Type B pancreatic cell (in vitro differentiated cells): Measurements from ENCODE around the gene GPRIN1. TPM values are rescaled to one million over a fixed set of nuclear protein-coding genes. Genes with fewer than 3 reads are reported as not detected.

Source experiments
- DNase-seq: peaks from one replicate; pipeline ENCODE4 v3.0.0; 2021; ENCODE audit warnings: mixed read lengths; ENCODE audit not compliant: unreplicated experiment; ENCODE audit errors: extremely low spot score
- H3K27ac Mint-ChIP-seq: 2 replicates; pipeline ENCODE4 v1.8.0; 2021; ENCODE audit warnings: mild to moderate bottlenecking, mixed read lengths
- H3K27me3 Mint-ChIP-seq: 2 replicates; pipeline ENCODE4 v1.8.0; 2021; ENCODE audit warnings: mixed read lengths
- H3K36me3 Mint-ChIP-seq: 2 replicates; pipeline ENCODE4 v1.8.0; 2021; ENCODE audit warnings: mixed read lengths
- H3K4me1 Mint-ChIP-seq: one replicate; pipeline ENCODE4 v1.8.0; 2021; ENCODE audit warnings: mixed read lengths; ENCODE audit not compliant: unreplicated experiment
- H3K4me3 Mint-ChIP-seq: 2 replicates; pipeline ENCODE4 v1.8.0; 2021; ENCODE audit warnings: mild to moderate bottlenecking, mixed read lengths
- H3K9me3 Mint-ChIP-seq: 2 replicates; pipeline ENCODE4 v1.8.0; 2021; ENCODE audit warnings: mixed read lengths
- total RNA-seq: library from RNA; stranded (reverse); gene quantifications from 2 replicates; pipeline ENCODE4 v1.2.1, GENCODE V29; 2021; ENCODE audit warnings: low replicate concordance
- TF ChIP-seq, protein P1 (sequence below): fragments of 200-600 bp; sonication (generic); conservative IDR thresholded peaks from 2 replicates; pipeline ENCODE4 v1.5.0; 2021; ENCODE audit warnings: antibody characterized with exemption, mild to moderate bottlenecking

The GPRIN1 gene
- total RNA-seq, 1 donor from 2014 or later: 6.0 TPM

DNA sequence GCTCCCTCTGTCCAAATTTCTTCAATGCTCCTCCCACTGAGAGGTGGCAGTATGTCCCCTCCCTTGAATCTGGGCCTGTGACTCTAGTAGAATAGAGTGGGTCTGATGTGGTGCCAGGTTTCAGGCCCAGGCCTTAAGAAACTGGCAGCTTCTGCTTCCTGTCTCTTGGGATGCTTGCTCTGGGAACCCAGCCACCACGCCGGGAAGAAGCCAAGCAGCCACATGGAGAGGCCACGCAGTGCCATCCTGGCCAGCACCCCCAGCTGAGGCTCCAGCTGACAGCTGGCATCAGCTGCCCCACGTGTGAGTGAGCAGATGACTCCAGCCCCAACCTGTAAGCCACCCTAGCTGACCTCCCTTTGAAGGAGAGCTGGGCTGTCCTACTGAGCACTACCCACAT lies 30.0 kb upstream of the GPRIN1 start:
- no peaks in the 10 kb centered on the region for H3K36me3 Mint-ChIP-seq
- no peak overlapping the region for H3K27ac Mint-ChIP-seq
- DNase-seq: no peak
- no peak overlapping the region for H3K4me3 Mint-ChIP-seq
- peaks cover 2% of the 10 kb centered on the region for H3K9me3 Mint-ChIP-seq
- TF ChIP-seq, protein P1, sequence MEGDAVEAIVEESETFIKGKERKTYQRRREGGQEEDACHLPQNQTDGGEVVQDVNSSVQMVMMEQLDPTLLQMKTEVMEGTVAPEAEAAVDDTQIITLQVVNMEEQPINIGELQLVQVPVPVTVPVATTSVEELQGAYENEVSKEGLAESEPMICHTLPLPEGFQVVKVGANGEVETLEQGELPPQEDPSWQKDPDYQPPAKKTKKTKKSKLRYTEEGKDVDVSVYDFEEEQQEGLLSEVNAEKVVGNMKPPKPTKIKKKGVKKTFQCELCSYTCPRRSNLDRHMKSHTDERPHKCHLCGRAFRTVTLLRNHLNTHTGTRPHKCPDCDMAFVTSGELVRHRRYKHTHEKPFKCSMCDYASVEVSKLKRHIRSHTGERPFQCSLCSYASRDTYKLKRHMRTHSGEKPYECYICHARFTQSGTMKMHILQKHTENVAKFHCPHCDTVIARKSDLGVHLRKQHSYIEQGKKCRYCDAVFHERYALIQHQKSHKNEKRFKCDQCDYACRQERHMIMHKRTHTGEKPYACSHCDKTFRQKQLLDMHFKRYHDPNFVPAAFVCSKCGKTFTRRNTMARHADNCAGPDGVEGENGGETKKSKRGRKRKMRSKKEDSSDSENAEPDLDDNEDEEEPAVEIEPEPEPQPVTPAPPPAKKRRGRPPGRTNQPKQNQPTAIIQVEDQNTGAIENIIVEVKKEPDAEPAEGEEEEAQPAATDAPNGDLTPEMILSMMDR: no peak
- peaks cover 49% of the 10 kb centered on the region for H3K27me3 Mint-ChIP-seq
- no peaks in the 10 kb centered on the region for H3K4me1 Mint-ChIP-seq

DNA sequence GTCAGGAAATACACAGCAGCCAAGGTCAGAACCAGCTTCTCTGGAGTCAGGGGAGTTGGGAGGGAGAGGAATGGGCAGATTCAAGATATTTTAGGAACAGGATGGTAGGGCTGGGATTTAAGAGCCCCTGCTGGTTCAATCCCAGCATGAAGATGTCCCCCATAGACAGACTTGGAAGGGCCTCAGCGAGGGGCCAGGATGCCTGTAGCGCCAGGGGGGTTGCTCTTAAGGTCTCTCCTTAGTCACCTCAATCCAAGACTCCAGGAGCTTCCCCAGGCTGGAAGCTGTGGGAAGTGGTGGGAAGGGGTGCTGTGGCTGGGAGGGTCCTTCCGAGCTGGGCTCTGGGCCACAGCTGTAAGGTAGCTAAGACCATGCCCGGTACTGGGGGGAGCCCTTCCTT lies 29.3 kb upstream of the GPRIN1 start:
- Mint-ChIP-seq H3K4me1 (no peaks in the 10 kb centered on the region), H3K9me3 (peaks cover 4% of the 10 kb centered on the region), H3K27ac (no peak overlapping the region), H3K27me3 (peaks cover 54% of the 10 kb centered on the region), H3K4me3 (no peak overlapping the region), H3K36me3 (no peaks in the 10 kb centered on the region)
- no peak for DNase-seq
- TF ChIP-seq, protein P1: no peak

DNA sequence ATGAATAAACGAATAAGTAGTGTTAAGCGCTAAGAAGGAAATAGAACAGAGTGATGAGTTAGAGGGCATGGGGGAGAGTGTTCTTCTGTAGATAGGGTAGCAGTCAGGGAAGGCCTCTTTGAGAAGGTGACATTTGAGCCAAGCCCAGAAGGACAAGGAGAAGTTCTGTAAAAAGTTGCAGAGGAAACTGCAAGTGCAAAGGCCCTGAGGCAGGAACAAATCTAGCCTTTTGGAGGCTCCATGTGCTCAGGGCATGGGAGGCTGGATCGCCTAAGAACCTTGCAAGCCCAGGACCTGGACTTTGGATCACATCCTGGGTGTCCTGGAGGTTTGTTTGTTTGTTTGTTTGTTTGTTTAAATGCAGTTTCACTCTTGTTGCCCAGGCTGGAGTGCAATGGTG lies 28.5 kb upstream of the GPRIN1 start:
- TF ChIP-seq, protein P1: no peak

DNA sequence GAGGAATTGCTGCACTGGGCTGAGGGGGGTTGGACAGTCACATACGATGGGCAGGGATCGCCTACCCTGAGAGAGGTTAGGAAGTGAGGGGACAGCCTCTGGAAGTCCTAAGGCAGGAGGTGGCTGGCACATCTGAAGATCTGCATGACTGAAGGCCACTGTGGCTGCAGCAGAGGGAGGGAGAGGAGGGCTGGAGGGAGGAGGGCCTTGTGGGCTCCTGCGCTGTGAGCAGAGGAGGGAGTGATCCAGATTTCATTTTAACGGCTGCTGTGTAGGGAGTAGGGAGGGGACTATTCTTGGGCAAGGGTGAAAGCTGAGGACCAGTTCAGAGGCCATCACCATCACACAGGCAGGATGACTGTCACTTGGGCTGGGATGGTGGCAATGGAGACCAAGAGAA lies 27.6 kb upstream of the GPRIN1 start:
- H3K4me3 Mint-ChIP-seq: no peak overlapping the region
- H3K36me3 Mint-ChIP-seq: no peaks in the 10 kb centered on the region

More for the DNA sequence above, 28.5 kb upstream of the GPRIN1 start:
- no peak for DNase-seq
- H3K4me1 Mint-ChIP-seq: no peaks in the 10 kb centered on the region
- H3K36me3 Mint-ChIP-seq: no peaks in the 10 kb centered on the region
- H3K4me3 Mint-ChIP-seq: no peak overlapping the region
- H3K27me3 Mint-ChIP-seq: peaks cover 62% of the 10 kb centered on the region
- H3K27ac Mint-ChIP-seq: no peak overlapping the region
- peaks cover 4% of the 10 kb centered on the region for H3K9me3 Mint-ChIP-seq

DNA sequence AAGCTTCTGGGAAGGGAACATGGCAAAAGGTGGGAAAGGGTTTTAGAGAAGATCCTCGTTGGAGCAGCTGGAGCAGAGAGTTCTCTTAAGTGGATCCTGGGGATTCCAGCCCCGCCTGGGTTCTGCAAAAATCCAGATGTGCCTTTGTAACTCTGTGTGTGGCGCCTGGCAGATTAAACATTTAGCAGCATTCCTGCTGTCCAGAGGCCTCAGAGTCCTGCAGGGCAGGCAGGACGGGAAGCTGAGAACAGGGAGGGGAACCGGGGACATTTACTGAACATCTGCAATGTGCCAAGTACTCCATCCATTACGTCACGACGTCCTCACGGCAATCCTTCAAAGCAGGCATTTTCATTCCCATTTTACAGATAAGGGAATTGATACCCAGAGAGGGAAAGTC lies 26.5 kb upstream of the GPRIN1 start:
- Mint-ChIP-seq H3K36me3 (no peaks in the 10 kb centered on the region), H3K27me3 (peaks cover 79% of the 10 kb centered on the region), H3K9me3 (peaks cover 4% of the 10 kb centered on the region), H3K4me3 (no peak overlapping the region), H3K27ac (no peak overlapping the region), H3K4me1 (no peaks in the 10 kb centered on the region)
- TF ChIP-seq, protein P1: no peak
- no peak for DNase-seq

More for the DNA sequence above, 27.6 kb upstream of the GPRIN1 start:
- TF ChIP-seq, protein P1: no peak
- Mint-ChIP-seq H3K27ac (no peak overlapping the region), H3K4me1 (no peaks in the 10 kb centered on the region), H3K27me3 (peaks cover 71% of the 10 kb centered on the region), H3K9me3 (peaks cover 4% of the 10 kb centered on the region)
- no peak for DNase-seq

DNA sequence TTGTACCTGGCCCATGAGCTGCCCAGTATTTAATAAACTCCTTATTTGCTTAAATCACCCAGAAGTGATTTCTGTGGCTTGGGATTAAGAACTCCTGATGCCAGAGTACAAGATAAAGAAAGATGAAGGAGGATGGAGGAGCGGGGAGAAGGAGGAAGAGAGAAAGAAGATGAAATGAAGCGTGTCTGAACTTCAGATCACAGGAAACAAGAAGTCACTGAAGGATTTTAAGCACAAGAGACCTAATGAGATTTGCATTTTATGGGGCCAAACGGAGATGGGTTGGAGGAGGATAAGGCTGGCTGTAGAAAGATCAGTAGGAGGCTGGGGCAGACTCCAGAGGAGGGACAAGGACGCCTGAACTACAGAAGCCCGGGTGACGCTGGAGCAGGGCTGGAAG lies 23.6 kb upstream of the GPRIN1 start:
- Mint-ChIP-seq H3K9me3 (peaks cover 4% of the 10 kb centered on the region), H3K4me1 (peaks cover 7% of the 10 kb centered on the region), H3K4me3 (no peak overlapping the region), H3K27me3 (peaks cover 91% of the 10 kb centered on the region), H3K36me3 (peaks cover 3% of the 10 kb centered on the region), H3K27ac (no peak overlapping the region)
- TF ChIP-seq, protein P1: no peak
- no peak for DNase-seq
